Muscle layer of duodenum (tissue), 2 donors: ENCODE results near the gene CCDC83.

Experiments
- H3K27ac ChIP-seq: one replicate; pipeline ENCODE4 v1.7.0; 2013; ENCODE audit warnings: mild to moderate bottlenecking, low read length
- H3K27me3 ChIP-seq: one replicate; pipeline ENCODE4 v1.7.0; 2013; ENCODE audit warnings: low read depth, mild to moderate bottlenecking, control low read depth, low read length
- H3K36me3 ChIP-seq, 2 donors: one replicate each; pipeline ENCODE4 v1.7.0; 2013; ENCODE audit warnings: low read length in 2 of 2, control low read depth in 1 of 2, mild to moderate bottlenecking in 1 of 2; ENCODE audit not compliant: insufficient read depth in 2 of 2, control insufficient read depth in 1 of 2
- H3K4me1 ChIP-seq, 2 donors: one replicate each; pipeline ENCODE4 v1.7.0; 2013; ENCODE audit warnings: low read length in 2 of 2, mild to moderate bottlenecking in 2 of 2, control low read depth in 1 of 2, moderate library complexity in 1 of 2; ENCODE audit not compliant: insufficient read depth in 2 of 2, control insufficient read depth in 1 of 2
- H3K4me3 ChIP-seq, 2 donors: one replicate each; pipeline ENCODE4 v1.7.0; 2013; ENCODE audit warnings: low read length in 2 of 2, low read depth in 1 of 2, mild to moderate bottlenecking in 1 of 2
- H3K9me3 ChIP-seq, 2 donors: one replicate each; pipeline ENCODE4 v1.7.0; 2013; ENCODE audit warnings: low read length in 2 of 2, control low read depth in 1 of 2, mild to moderate bottlenecking in 1 of 2; ENCODE audit not compliant: control insufficient read depth in 1 of 2
- donor health status: healthy.

CCDC83 gene

DNA sequence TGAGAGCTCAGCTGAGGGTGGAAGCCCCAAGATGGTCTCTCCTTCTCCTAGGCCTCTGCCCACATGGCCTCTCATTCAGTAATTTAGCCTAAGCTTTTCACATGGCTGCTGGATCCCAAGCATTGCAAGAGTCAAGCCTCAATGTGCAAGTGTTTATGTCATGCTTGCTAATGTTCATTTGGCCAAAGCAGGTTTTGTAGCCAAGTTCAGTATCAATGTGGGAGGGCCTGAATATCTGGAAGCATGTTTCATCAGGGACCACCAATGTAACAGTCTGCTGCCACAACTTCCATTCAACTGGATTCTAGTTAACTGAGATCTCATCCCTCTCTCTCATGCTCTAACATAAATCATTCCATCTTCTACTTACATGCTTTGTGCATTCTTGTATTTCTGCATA, 35.7 kb upstream of the CCDC83 start:
- no peaks in the 10 kb centered on the region for H3K27me3 ChIP-seq
- no peaks in the 10 kb centered on the region for H3K4me1 ChIP-seq
- no peak overlapping the region for H3K4me3 ChIP-seq
- H3K9me3 ChIP-seq: no peaks in the 10 kb centered on the region
- no peaks in the 10 kb centered on the region for H3K36me3 ChIP-seq
- H3K27ac ChIP-seq: no peak overlapping the region

DNA sequence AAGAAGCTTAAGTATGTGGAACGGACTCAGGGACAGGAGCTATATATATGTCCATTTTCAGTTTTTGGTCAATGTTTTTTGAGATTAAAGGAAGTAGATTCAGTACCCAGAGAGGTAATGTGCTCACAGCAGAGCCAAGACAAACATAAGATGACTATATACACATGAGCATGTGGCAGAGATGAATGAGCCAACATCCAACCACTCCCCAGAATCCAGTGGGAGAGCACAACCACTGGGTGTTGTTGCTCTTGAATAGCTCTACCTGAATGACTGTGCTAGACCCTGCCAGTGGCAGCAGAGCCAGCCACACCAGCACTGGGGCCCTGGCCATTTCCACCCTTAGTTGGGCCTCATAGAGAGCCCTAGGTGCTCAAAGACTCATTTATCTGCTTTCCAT, 33.5 kb upstream of the CCDC83 start:
- no peak overlapping the region for H3K27ac ChIP-seq
- H3K36me3 ChIP-seq: no peaks in the 10 kb centered on the region
- H3K4me1 ChIP-seq: peaks cover 0 to 4% of the 10 kb centered on the region in 2 donors
- no peaks in the 10 kb centered on the region for H3K27me3 ChIP-seq
- H3K9me3 ChIP-seq: no peaks in the 10 kb centered on the region
- no peak overlapping the region for H3K4me3 ChIP-seq

- peaks cover 5 to 15% of the 10 kb centered on the region in 2 donors for H3K4me1 ChIP-seq
These were observed 32.4 kb upstream of the CCDC83 start for GRCh38 chr11:85822814-85823213.

DNA sequence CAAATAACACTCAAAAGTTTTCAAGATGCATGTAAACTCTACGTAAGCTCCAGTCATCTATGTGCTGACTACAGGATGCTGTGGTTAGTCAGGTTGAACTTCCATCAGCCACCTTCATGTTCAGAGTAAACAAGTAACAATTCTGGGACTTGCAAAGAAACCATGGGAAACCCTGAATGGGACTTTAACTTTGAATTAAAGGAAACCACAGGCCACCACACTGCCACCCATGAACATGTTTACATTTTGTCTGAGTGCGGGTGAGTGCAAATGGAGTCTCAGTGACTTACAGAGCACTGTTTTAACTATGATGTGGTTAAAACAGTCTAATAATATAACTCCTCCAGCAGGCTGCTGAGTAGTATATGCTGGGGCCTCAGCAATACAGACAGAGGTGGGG, 31.4 kb upstream of the CCDC83 start:
- Histone ChIP-seq H3K27me3 (no peaks in the 10 kb centered on the region), H3K4me1 (peaks cover 12 to 21% of the 10 kb centered on the region in 2 donors), H3K27ac (no peak overlapping the region), H3K9me3 (no peaks in the 10 kb centered on the region), H3K4me3 (no peak overlapping the region), H3K36me3 (no peaks in the 10 kb centered on the region)

More at GRCh38 chr11:85822814-85823213, 32.4 kb upstream of the CCDC83 start:
- Histone ChIP-seq H3K27me3 (no peaks in the 10 kb centered on the region), H3K27ac (no peak overlapping the region), H3K9me3 (no peaks in the 10 kb centered on the region), H3K36me3 (no peaks in the 10 kb centered on the region), H3K4me3 (no peak overlapping the region)

GRCh38 chr11:85825616-85826015, 29.6 kb upstream of the CCDC83 start:
- H3K27me3 ChIP-seq: no peaks in the 10 kb centered on the region
- no peak overlapping the region for H3K27ac ChIP-seq
- H3K9me3 ChIP-seq: no peaks in the 10 kb centered on the region
- no peak overlapping the region for H3K4me3 ChIP-seq
- no peaks in the 10 kb centered on the region for H3K36me3 ChIP-seq
- peaks cover 12 to 21% of the 10 kb centered on the region in 2 donors for H3K4me1 ChIP-seq

- no peaks in the 10 kb centered on the region for H3K27me3 ChIP-seq
- H3K9me3 ChIP-seq: no peaks in the 10 kb centered on the region
- H3K4me1 ChIP-seq: peaks cover 12 to 21% of the 10 kb centered on the region in 2 donors
- H3K36me3 ChIP-seq: no peaks in the 10 kb centered on the region
- H3K4me3 ChIP-seq: no peak overlapping the region
- no peak overlapping the region for H3K27ac ChIP-seq
These were observed 28.9 kb upstream of the CCDC83 start for GRCh38 chr11:85826116-85826855.

- Histone ChIP-seq H3K36me3 (no peaks in the 10 kb centered on the region), H3K4me3 (no peak overlapping the region), H3K27ac (no peak overlapping the region), H3K9me3 (no peaks in the 10 kb centered on the region), H3K27me3 (no peaks in the 10 kb centered on the region), H3K4me1 (peaks cover 12 to 21% of the 10 kb centered on the region in 2 donors)
These were observed 27.2 kb upstream of the CCDC83 start for GRCh38 chr11:85827748-85828639.

DNA sequence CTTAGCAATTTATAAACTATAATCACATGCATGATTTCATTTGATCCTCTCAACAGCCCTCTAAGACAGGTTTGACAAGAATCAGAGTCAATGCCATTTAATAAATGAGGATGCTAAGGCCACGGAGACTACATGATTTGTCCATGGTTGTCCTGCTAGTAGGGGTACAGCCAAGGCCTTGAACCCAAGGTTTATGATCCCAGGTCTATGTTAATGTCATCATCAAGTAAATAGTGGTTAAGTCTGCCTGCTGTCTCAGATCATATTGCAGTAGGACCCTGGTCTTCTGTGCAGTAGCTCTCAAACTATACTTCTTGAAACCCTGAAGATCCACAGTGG, 26.6 kb upstream of the CCDC83 start:
- Histone ChIP-seq H3K4me3 (no peak overlapping the region), H3K36me3 (no peaks in the 10 kb centered on the region), H3K27ac (no peak overlapping the region), H3K27me3 (no peaks in the 10 kb centered on the region), H3K4me1 (peaks cover 12 to 21% of the 10 kb centered on the region in 2 donors), H3K9me3 (no peaks in the 10 kb centered on the region)

DNA sequence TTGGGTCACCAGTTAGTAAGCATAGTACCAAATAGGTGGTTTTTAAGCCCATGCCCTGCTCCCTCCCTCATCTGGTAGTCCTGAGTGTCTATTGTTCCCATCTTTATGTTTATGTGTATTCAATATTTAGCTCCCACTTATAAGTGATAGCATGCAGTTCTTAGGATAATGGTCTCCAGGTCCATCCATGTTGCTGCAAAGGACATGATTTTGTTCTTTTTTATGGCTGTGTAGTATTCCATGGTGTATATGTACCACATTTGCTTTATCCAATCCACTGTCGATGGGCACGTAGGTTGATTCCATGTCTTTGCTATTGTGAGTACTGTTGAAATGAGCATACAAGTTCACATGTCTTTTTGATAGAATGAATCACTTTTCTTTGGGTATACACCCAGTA, 26.0 kb upstream of the CCDC83 start:
- Histone ChIP-seq H3K4me3 (no peak overlapping the region), H3K27me3 (no peaks in the 10 kb centered on the region), H3K36me3 (no peaks in the 10 kb centered on the region), H3K4me1 (peaks cover 12 to 21% of the 10 kb centered on the region in 2 donors), H3K9me3 (no peaks in the 10 kb centered on the region), H3K27ac (no peak overlapping the region)

DNA sequence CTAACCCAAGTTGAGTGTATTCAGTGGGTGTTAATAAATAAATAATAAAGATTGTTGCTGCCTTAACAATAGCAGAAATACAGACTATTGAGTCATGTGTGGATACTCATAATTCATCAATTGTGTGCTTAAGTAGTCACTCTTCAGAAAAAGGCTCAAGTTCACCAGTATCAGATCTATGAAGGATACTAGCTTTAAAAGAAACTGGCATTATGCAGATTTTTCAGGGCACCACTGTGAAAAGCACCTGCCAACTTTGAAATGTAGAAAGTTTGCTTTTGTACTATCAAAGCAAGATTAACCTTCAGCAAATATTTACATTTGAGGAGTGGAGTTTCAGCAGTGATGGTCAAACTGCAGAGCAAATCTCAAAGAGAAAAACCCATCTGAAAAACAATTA, 24.1 kb upstream of the CCDC83 start:
- Histone ChIP-seq H3K4me1 (peaks cover 12 to 21% of the 10 kb centered on the region in 2 donors), H3K36me3 (no peaks in the 10 kb centered on the region), H3K4me3 (no peak overlapping the region), H3K9me3 (peaks cover 8% of the 10 kb centered on the region in 2 donors), H3K27ac (no peak overlapping the region), H3K27me3 (no peaks in the 10 kb centered on the region)

- no peak overlapping the region for H3K27ac ChIP-seq
These were observed 19.9 kb upstream of the CCDC83 start for GRCh38 chr11:85835263-85835662.

More at GRCh38 chr11:85835263-85835662, 19.9 kb upstream of the CCDC83 start:
- no peaks in the 10 kb centered on the region for H3K4me1 ChIP-seq
- no peaks in the 10 kb centered on the region for H3K27me3 ChIP-seq
- no peak overlapping the region for H3K4me3 ChIP-seq
- H3K36me3 ChIP-seq: no peaks in the 10 kb centered on the region
- peaks cover 8% of the 10 kb centered on the region in 2 donors for H3K9me3 ChIP-seq
